Right lobe of liver (tissue), 4 donors: ENCODE results near the gene LGALS7B.
"Not testable (repeated sequence)": the region's sequence is repeated elsewhere in the genome, so short reads cannot be mapped to it uniquely, and the experiment has no call there.

Experiments
- POLR2A ChIP-seq: fragments of 450-650 bp; IDR thresholded peaks from one replicate; pipeline ENCODE4 v1.6.1; 2017; ENCODE audit warnings: antibody characterized with exemption, mild to moderate bottlenecking
- TF ChIP-seq, protein P1 (sequence below), 4 donors: fragments of 200-600 bp in 3 of 4; fragments of 450-650 bp in 1 of 4; IDR thresholded peaks; one replicate each; pipeline versions ENCODE4 v1.5.1 to v1.8.0; 2016 to 2022; ENCODE audit warnings: antibody characterized with exemption in 4 of 4, mild to moderate bottlenecking in 2 of 4
- donor health status: DM: no; HTN: no; CAD: no.
- donor health status: DM: no; HTN: no; CAD: no.
- donor health status: DM: no; HTN: yes; CAD: no.

GRCh38 chr19:38760805-38761517, 28.0 kb upstream of the LGALS7B start:
- TF ChIP-seq, protein P1, sequence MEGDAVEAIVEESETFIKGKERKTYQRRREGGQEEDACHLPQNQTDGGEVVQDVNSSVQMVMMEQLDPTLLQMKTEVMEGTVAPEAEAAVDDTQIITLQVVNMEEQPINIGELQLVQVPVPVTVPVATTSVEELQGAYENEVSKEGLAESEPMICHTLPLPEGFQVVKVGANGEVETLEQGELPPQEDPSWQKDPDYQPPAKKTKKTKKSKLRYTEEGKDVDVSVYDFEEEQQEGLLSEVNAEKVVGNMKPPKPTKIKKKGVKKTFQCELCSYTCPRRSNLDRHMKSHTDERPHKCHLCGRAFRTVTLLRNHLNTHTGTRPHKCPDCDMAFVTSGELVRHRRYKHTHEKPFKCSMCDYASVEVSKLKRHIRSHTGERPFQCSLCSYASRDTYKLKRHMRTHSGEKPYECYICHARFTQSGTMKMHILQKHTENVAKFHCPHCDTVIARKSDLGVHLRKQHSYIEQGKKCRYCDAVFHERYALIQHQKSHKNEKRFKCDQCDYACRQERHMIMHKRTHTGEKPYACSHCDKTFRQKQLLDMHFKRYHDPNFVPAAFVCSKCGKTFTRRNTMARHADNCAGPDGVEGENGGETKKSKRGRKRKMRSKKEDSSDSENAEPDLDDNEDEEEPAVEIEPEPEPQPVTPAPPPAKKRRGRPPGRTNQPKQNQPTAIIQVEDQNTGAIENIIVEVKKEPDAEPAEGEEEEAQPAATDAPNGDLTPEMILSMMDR (IDR thresholded peaks at IDR 0.05), result not testable (repeated sequence)
- TF ChIP-seq POLR2A, result peak; percentile 63
